Forelimb muscle (tissue), 1 donor: ENCODE measurements around the gene NUP188. TPM values are rescaled to one million over a fixed set of nuclear protein-coding genes. Genes with fewer than 3 reads are reported as not detected.

Source experiments
- DNase-seq: peaks from one replicate; pipeline ENCODE4 v3.0.0-alpha.2; 2013; ENCODE audit warnings: low read depth
- polyA plus RNA-seq: library from polyadenylated mRNA; unstranded; fragments of 120-200 nt; gene quantifications from one replicate; pipeline ENCODE4 v1.2.1, GENCODE V29; 2013; ENCODE audit not compliant: insufficient read length

NUP188 gene
- polyA plus RNA-seq, 1 donor: 35.2 TPM

- DNase-seq: no peak
Observed at GRCh38 chr9:129005336-129005997, 58.0 kb downstream of the NUP188 start.

- no peak for DNase-seq
Observed at GRCh38 chr9:129006328-129007034, 59.0 kb downstream of the NUP188 start.

GRCh38 chr9:129007035-129007765, 59.7 kb downstream of the NUP188 start:
- DNase-seq: no peak

- DNase-seq: no peak
Observed at GRCh38 chr9:129007766-129008468, 60.4 kb downstream of the NUP188 start.

GRCh38 chr9:129008469-129008965, 61.0 kb downstream of the NUP188 start:
- DNase-seq: no peak

GRCh38 chr9:129008986-129009583, 61.6 kb downstream of the NUP188 start:
- no peak for DNase-seq

- no peak for DNase-seq
Observed at GRCh38 chr9:129009584-129010141, 62.2 kb downstream of the NUP188 start.

- no peak for DNase-seq
Observed at GRCh38 chr9:129010267-129010975, 62.9 kb downstream of the NUP188 start.

- no peak for DNase-seq
Observed at GRCh38 chr9:129011170-129011569, 63.7 kb downstream of the NUP188 start.

GRCh38 chr9:129011761-129012181, 64.3 kb downstream of the NUP188 start:
- no peak for DNase-seq

GRCh38 chr9:129012343-129012742, 64.8 kb downstream of the NUP188 start:
- no peak for DNase-seq

- no peak for DNase-seq
Observed at GRCh38 chr9:129012893-129013448, 65.5 kb downstream of the NUP188 start.

- no peak for DNase-seq
Observed at GRCh38 chr9:129013674-129014073, 66.2 kb downstream of the NUP188 start.

- DNase-seq: no peak
Observed at GRCh38 chr9:129014124-129014523, 66.6 kb downstream of the NUP188 start.

GRCh38 chr9:129014608-129015007, 67.1 kb downstream of the NUP188 start:
- DNase-seq: no peak

- no peak for DNase-seq
Observed at GRCh38 chr9:129021091-129021490, 73.6 kb downstream of the NUP188 start.

- no peak for DNase-seq
Observed at GRCh38 chr9:129022037-129022436, 74.5 kb downstream of the NUP188 start.

- DNase-seq: no peak
Observed at GRCh38 chr9:129023036-129023907, 75.8 kb downstream of the NUP188 start.

- no peak for DNase-seq
Observed at GRCh38 chr9:129023908-129024233, 76.4 kb downstream of the NUP188 start.
